RWPE2 (cell line): ENCODE results near the gene ACD.

Source experiments
- ATAC-seq: fragments of 200-7000 bp; cut with Tn5 transposase; 3 replicates; pipeline ENCODE4 v1.9.1; 2021; ENCODE audit warnings: low read depth
- DNase-seq: peaks from one replicate; pipeline ENCODE4 v3.0.0-alpha.2; 2020; ENCODE audit warnings: low spot score
- H3K27ac ChIP-seq: fragments of 450-650 bp; 2 replicates; pipeline ENCODE4 v1.5.1; 2017; ENCODE audit warnings: mild to moderate bottlenecking; ENCODE audit not compliant: poor library complexity, severe bottlenecking
- H3K27me3 ChIP-seq: fragments of 250-450 bp; sonication (Bioruptor Pico); 2 replicates; pipeline ENCODE4 v1.5.1; 2021; ENCODE audit warnings: mild to moderate bottlenecking, moderate library complexity; ENCODE audit not compliant: insufficient read depth, poor library complexity, severe bottlenecking
- H3K36me3 ChIP-seq: fragments of 250-450 bp; sonication (Bioruptor Pico); 2 replicates; pipeline ENCODE4 v1.5.1; 2020; ENCODE audit warnings: low read depth, mild to moderate bottlenecking, moderate library complexity
- H3K4me1 ChIP-seq: fragments of 250-450 bp; sonication (Bioruptor Pico); 2 replicates; pipeline ENCODE4 v1.5.1; 2021; ENCODE audit warnings: mild to moderate bottlenecking, moderate library complexity; ENCODE audit not compliant: insufficient read depth, poor library complexity, severe bottlenecking
- H3K4me3 ChIP-seq: fragments of 250-450 bp; sonication (Bioruptor Pico); 2 replicates; pipeline ENCODE4 v1.5.1; 2021; ENCODE audit warnings: mild to moderate bottlenecking, moderate library complexity; ENCODE audit not compliant: severe bottlenecking
- H3K9me3 ChIP-seq: fragments of 250-450 bp; sonication (Bioruptor Pico); 2 replicates; pipeline ENCODE4 v1.5.1; 2021; ENCODE audit warnings: mild to moderate bottlenecking, moderate library complexity; ENCODE audit not compliant: severe bottlenecking
- CTCF ChIP-seq: fragments of 450-650 bp; IDR thresholded peaks from one replicate; pipeline ENCODE4 v1.5.1; 2017; ENCODE audit warnings: mild to moderate bottlenecking, moderate library complexity; ENCODE audit not compliant: poor library complexity, severe bottlenecking

The ACD gene

GRCh38 chr16:67704110-67704509 is 44.0 kb upstream of the ACD start:
- Histone ChIP-seq H3K27me3 (no peaks in the 10 kb centered on the region), H3K4me1 (no peaks in the 10 kb centered on the region), H3K9me3 (no peaks in the 10 kb centered on the region), H3K36me3 (peaks cover 4% of the 10 kb centered on the region), H3K4me3 (no peak overlapping the region), H3K27ac (no peak overlapping the region)
- ATAC-seq (no peak), DNase-seq (no peak)
- no peak for TF ChIP-seq CTCF

GRCh38 chr16:67703626-67704025 is 43.6 kb upstream of the ACD start:
- no peak for TF ChIP-seq CTCF
- no peaks in the 10 kb centered on the region for H3K27me3 ChIP-seq
- no peaks in the 10 kb centered on the region for H3K9me3 ChIP-seq
- H3K27ac ChIP-seq, result no peak overlapping the region
- no peak for ATAC-seq
- no peak for DNase-seq
- no peaks in the 10 kb centered on the region for H3K4me1 ChIP-seq
- no peak overlapping the region for H3K4me3 ChIP-seq
- peaks cover 9% of the 10 kb centered on the region for H3K36me3 ChIP-seq

- peaks cover 9% of the 10 kb centered on the region for H3K36me3 ChIP-seq
- H3K4me3 ChIP-seq, result no peak overlapping the region
- no peak overlapping the region for H3K27ac ChIP-seq
- no peak for TF ChIP-seq CTCF
- ATAC-seq, result no peak
- no peak for DNase-seq
- peaks cover under 1% of the 10 kb centered on the region for H3K4me1 ChIP-seq
- no peaks in the 10 kb centered on the region for H3K27me3 ChIP-seq
- no peaks in the 10 kb centered on the region for H3K9me3 ChIP-seq
Observed at GRCh38 chr16:67702130-67702529, 42.1 kb upstream of the ACD start.

- Histone ChIP-seq H3K36me3 (peaks cover 9% of the 10 kb centered on the region), H3K4me1 (peaks cover 4% of the 10 kb centered on the region), H3K27ac (no peak overlapping the region), H3K4me3 (no peak overlapping the region), H3K9me3 (no peaks in the 10 kb centered on the region), H3K27me3 (no peaks in the 10 kb centered on the region)
- no peak for ATAC-seq
- DNase-seq, result no peak
- no peak for TF ChIP-seq CTCF
Observed at GRCh38 chr16:67701420-67701819, 41.4 kb upstream of the ACD start.

- Histone ChIP-seq H3K27ac (no peak overlapping the region), H3K9me3 (no peaks in the 10 kb centered on the region), H3K36me3 (peaks cover 9% of the 10 kb centered on the region), H3K4me3 (no peak overlapping the region), H3K4me1 (peaks cover 4% of the 10 kb centered on the region), H3K27me3 (no peaks in the 10 kb centered on the region)
- ATAC-seq, result no peak
- no peak for DNase-seq
- no peak for TF ChIP-seq CTCF
Observed at GRCh38 chr16:67699265-67699664, 39.2 kb upstream of the ACD start.
